H1 (cell line): ENCODE data around the gene CYB5R3. TPM values are rescaled to one million over a fixed set of nuclear protein-coding genes. Genes with fewer than 3 reads are reported as not detected.

Experiments used
- CTCF ChIA-PET: fragments of 300-600 bp; sonication (Branson Sonifier 250); formaldehyde crosslinking; loops from one replicate; lab custom pipeline; 2021; ENCODE audit not compliant: partially characterized antibody; lab: Charles Lee
- POLR2A ChIA-PET: fragments of 300-600 bp; sonication (Branson Sonifier 250); formaldehyde crosslinking; loops from one replicate; lab custom pipeline; 2021; ENCODE audit warnings: inconsistent platforms; ENCODE audit not compliant: partially characterized antibody; lab: Charles Lee
- DNase-seq, 2 experiments: peaks; one replicate each; pipeline versions ENCODE4 v3.0.0 to v3.0.0-alpha.2; 2010 to 2022; ENCODE audit warnings: low spot score in 2 of 2, low read depth in 1 of 2, mixed read lengths in 1 of 2
- FAIRE-seq: peaks from 2 replicates; lab custom pipeline; 2011; peaks lifted over from hg19 to GRCh38; lab: Jason Lieb, UNC
- H2AFZ ChIP-seq: 2 replicates; pipeline ENCODE4 v1.8.1; 2012; ENCODE audit warnings: low read length, inconsistent platforms
- H2AK5ac ChIP-seq: 2 replicates; pipeline ENCODE4 v1.6.1; 2013; ENCODE audit warnings: low read depth, low read length
- H2BK120ac ChIP-seq: replicated peaks from 2 replicates; pipeline ENCODE3; 2013; ENCODE audit warnings: low read depth, low read length, inconsistent platforms
- H2BK12ac ChIP-seq: 2 replicates; pipeline ENCODE4 v1.6.1; 2013; ENCODE audit warnings: low read depth, low read length
- H2BK15ac ChIP-seq: 2 replicates; pipeline ENCODE4 v1.6.1; 2013; ENCODE audit warnings: low read length
- H2BK20ac ChIP-seq: 2 replicates; pipeline ENCODE4 v1.6.1; 2013; ENCODE audit warnings: low read length
- H2BK5ac ChIP-seq: 2 replicates; pipeline ENCODE4 v1.6.1; 2013; ENCODE audit warnings: low read depth, low read length
- H3K14ac ChIP-seq: 2 replicates; pipeline ENCODE4 v1.6.1; 2013; ENCODE audit warnings: inconsistent platforms; ENCODE audit not compliant: insufficient read length
- H3K18ac ChIP-seq: 2 replicates; pipeline ENCODE4 v1.6.1; 2013; ENCODE audit warnings: low read length; ENCODE audit errors: extremely low read depth
- H3K23ac ChIP-seq: 2 replicates; pipeline ENCODE4 v1.6.1; 2013; ENCODE audit warnings: inconsistent platforms; ENCODE audit not compliant: insufficient read length
- H3K23me2 ChIP-seq: 2 replicates; pipeline ENCODE4 v1.6.1; 2013; ENCODE audit warnings: low read depth, low read length
- H3K27ac ChIP-seq: 2 replicates; pipeline ENCODE4 v1.6.1; 2011; ENCODE audit warnings: low read depth, low read length, inconsistent platforms
- H3K27me3 ChIP-seq, 4 experiments: replicated peaks in 1 of 4; 1 replicate in 1 of 4; 2 replicates in 3 of 4; pipeline versions ENCODE4 v1.6.1 to v1.8.1; 2011 to 2013; ENCODE audit warnings: low read length in 3 of 4, mild to moderate bottlenecking in 3 of 4, inconsistent platforms in 2 of 4, mixed read lengths in 2 of 4, moderate library complexity in 1 of 4; ENCODE audit not compliant: control insufficient read depth in 3 of 4, insufficient read depth in 3 of 4; ENCODE audit errors: extremely low read depth in 1 of 4
- H3K36me3 ChIP-seq, 4 experiments: 2 replicates each; pipeline versions ENCODE4 v1.6.1 to v1.8.1; 2011 to 2013; ENCODE audit warnings: mild to moderate bottlenecking in 4 of 4, low read length in 3 of 4, moderate library complexity in 2 of 4, control low read depth in 1 of 4, inconsistent platforms in 1 of 4; ENCODE audit not compliant: insufficient read depth in 4 of 4, control insufficient read depth in 2 of 4
- H3K4ac ChIP-seq: replicated peaks from 2 replicates; pipeline ENCODE3; 2013; ENCODE audit warnings: low read length, low read depth, mixed read lengths, inconsistent platforms; ENCODE audit not compliant: insufficient read length
- H3K4me1 ChIP-seq, 4 experiments: replicated peaks in 1 of 4; 1 replicate in 1 of 4; 2 replicates in 3 of 4; pipeline versions ENCODE4 v1.6.1 to v1.8.1; 2011 to 2013; ENCODE audit warnings: low read length in 3 of 4, inconsistent platforms in 2 of 4, mixed read lengths in 1 of 4; ENCODE audit not compliant: insufficient read depth in 4 of 4, control insufficient read depth in 3 of 4
- H3K4me2 ChIP-seq, 2 experiments: 2 replicates each; pipeline versions ENCODE4 v1.6.1 to v1.8.1; 2011 to 2013; ENCODE audit warnings: low read depth in 2 of 2, low read length in 2 of 2, control low read depth in 1 of 2, inconsistent platforms in 1 of 2, mild to moderate bottlenecking in 1 of 2; ENCODE audit not compliant: insufficient read depth in 1 of 2
- H3K4me3 ChIP-seq, 4 experiments: fragments of 200-600, 300-600 bp in 1 of 4; sonication (generic), shearing (Covaris generic), sonication (Bioruptor Twin) in 1 of 4; 2 replicates each; pipeline versions ENCODE4 v1.5.1 to v1.8.1; 2011 to 2016; ENCODE audit warnings: low read length in 4 of 4, low read depth in 3 of 4, control low read depth in 2 of 4, inconsistent platforms in 2 of 4, mild to moderate bottlenecking in 2 of 4, mixed read lengths in 1 of 4, moderate library complexity in 1 of 4; ENCODE audit not compliant: insufficient read depth in 2 of 4; ENCODE audit errors: extremely low read depth in 1 of 4
- H3K56ac ChIP-seq: replicated peaks from 2 replicates; pipeline ENCODE3; 2013; ENCODE audit warnings: low read depth, mild to moderate bottlenecking, mixed read lengths, low read length, inconsistent platforms; ENCODE audit not compliant: insufficient read length
- H3K79me1 ChIP-seq: 2 replicates; pipeline ENCODE4 v1.6.1; 2013; ENCODE audit warnings: low read depth, low read length, control low read depth
- H3K79me2 ChIP-seq, 2 experiments: 2 replicates each; pipeline versions ENCODE4 v1.6.1 to v1.8.1; 2012 to 2013; ENCODE audit warnings: low read length in 2 of 2, mild to moderate bottlenecking in 2 of 2, inconsistent platforms in 1 of 2; ENCODE audit not compliant: insufficient read depth in 2 of 2, control insufficient read depth in 1 of 2
- H3K9ac ChIP-seq, 4 experiments: replicated peaks in 1 of 4; 1 replicate in 1 of 4; 2 replicates in 3 of 4; pipeline versions ENCODE4 v1.6.1 to v1.8.1; 2011 to 2013; ENCODE audit warnings: low read depth in 3 of 4, low read length in 3 of 4, control low read depth in 2 of 4, mild to moderate bottlenecking in 2 of 4, moderate library complexity in 2 of 4, inconsistent platforms in 1 of 4; ENCODE audit errors: extremely low read depth in 1 of 4
- H3K9me3 ChIP-seq, 2 experiments: 2 replicates each; pipeline versions ENCODE4 v1.6.1 to v1.8.1; 2012 to 2013; ENCODE audit warnings: mild to moderate bottlenecking in 2 of 2, moderate library complexity in 2 of 2, control low read depth in 1 of 2, inconsistent platforms in 1 of 2, low read depth in 1 of 2, low read length in 1 of 2, mixed read lengths in 1 of 2; ENCODE audit not compliant: insufficient read depth in 2 of 2
- H4K20me1 ChIP-seq, 2 experiments: replicated peaks in 1 of 2; 2 replicates each; pipeline versions ENCODE3 to v1.8.1; 2011 to 2013; ENCODE audit warnings: inconsistent platforms in 2 of 2, low read length in 2 of 2, mild to moderate bottlenecking in 1 of 2; ENCODE audit not compliant: insufficient read depth in 2 of 2, control insufficient read depth in 1 of 2
- H4K5ac ChIP-seq: 2 replicates; pipeline ENCODE4 v1.6.1; 2013; ENCODE audit warnings: low read length, low read depth, mixed read lengths, inconsistent platforms; ENCODE audit not compliant: insufficient read length
- H4K8ac ChIP-seq: 2 replicates; pipeline ENCODE4 v1.8.0; 2013; ENCODE audit warnings: mild to moderate bottlenecking, moderate library complexity, low read length, inconsistent platforms; ENCODE audit not compliant: insufficient read depth; ENCODE audit errors: extremely low read depth
- H4K91ac ChIP-seq: replicated peaks from 2 replicates; pipeline ENCODE3; 2013; ENCODE audit warnings: low read length, mixed read lengths, inconsistent platforms; ENCODE audit not compliant: insufficient read length
- BRCA1 ChIP-seq: IDR thresholded peaks from 2 replicates; pipeline ENCODE4 v1.6.1; 2012; ENCODE audit warnings: low read depth, low read length, improper control_type of control experiment
- EP300 ChIP-seq, 2 experiments: IDR thresholded peaks; 1 replicate in 1 of 2; 2 replicates in 1 of 2; pipeline ENCODE4 v1.6.1; 2011 to 2012; ENCODE audit warnings: low read depth in 2 of 2, low read length in 2 of 2, mild to moderate bottlenecking in 2 of 2, borderline replicate concordance in 1 of 2, inconsistent platforms in 1 of 2, moderate library complexity in 1 of 2
- EZH2 ChIP-seq: fragments of 200-600 bp; sonication (generic); IDR thresholded peaks from 2 replicates; pipeline ENCODE4 v1.7.1; 2012; ENCODE audit warnings: low read depth, mild to moderate bottlenecking, moderate library complexity, low read length, inconsistent platforms; ENCODE audit not compliant: severe bottlenecking
- JUN ChIP-seq: IDR thresholded peaks from 2 replicates; pipeline ENCODE4 v1.6.1; 2011; ENCODE audit warnings: low read depth, mild to moderate bottlenecking, improper control_type of control experiment, low read length
- KDM1A ChIP-seq: fragments of 200-600, 300-600 bp; sonication (generic); IDR thresholded peaks from 2 replicates; pipeline ENCODE4 v1.7.1; 2016; ENCODE audit warnings: mild to moderate bottlenecking, low read length, borderline replicate concordance
- MAFK ChIP-seq: IDR thresholded peaks from 2 replicates; pipeline ENCODE4 v1.6.1; 2012; ENCODE audit warnings: low read depth, mild to moderate bottlenecking, improper control_type of control experiment, low read length
- POLR2AphosphoS5 ChIP-seq: IDR thresholded peaks from 2 replicates; pipeline ENCODE4 v1.6.1; 2011; ENCODE audit warnings: low read depth, low read length
- RBBP5 ChIP-seq: IDR thresholded peaks from 2 replicates; pipeline ENCODE4 v1.7.1; 2012; ENCODE audit warnings: low read depth, mild to moderate bottlenecking, inconsistent platforms, low read length, moderate library complexity, borderline replicate concordance
- SAP30 ChIP-seq: fragments of 300-600 bp; sonication (generic); IDR thresholded peaks from 2 replicates; pipeline ENCODE4 v1.7.1; 2012; ENCODE audit warnings: low read length, moderate library complexity, mild to moderate bottlenecking, inconsistent platforms; ENCODE audit not compliant: insufficient read depth, insufficient replicate concordance
- SIX5 ChIP-seq: IDR thresholded peaks from 2 replicates; pipeline ENCODE4 v1.6.1; 2011; ENCODE audit warnings: mild to moderate bottlenecking, low read depth, low read length
- TAF1 ChIP-seq: IDR thresholded peaks from 2 replicates; pipeline ENCODE4 v1.6.1; 2011; ENCODE audit warnings: mild to moderate bottlenecking, low read depth, low read length
- TBP ChIP-seq: IDR thresholded peaks from 2 replicates; pipeline ENCODE4 v1.6.1; 2011; ENCODE audit warnings: low read depth, low read length, improper control_type of control experiment
- ZNF274 ChIP-seq: IDR thresholded peaks from 2 replicates; pipeline ENCODE4 v1.7.0; 2012; ENCODE audit warnings: low read length, borderline replicate concordance; ENCODE audit errors: extremely low read depth
- WGBS, 2 experiments: shearing (Covaris generic) in 1 of 2; methylation state at CpG; one replicate each; pipeline versions ENCODE4 v1.1.6 to v1.1.7; 2013 to 2015; ENCODE audit warnings: low lambda C conversion rate in 2 of 2, mixed read lengths in 2 of 2, inconsistent platforms in 1 of 2, low coverage in 1 of 2, missing lambda C conversion rate in 1 of 2; ENCODE audit not compliant: insufficient replicate concordance in 2 of 2, insufficient coverage in 1 of 2, insufficient read length in 1 of 2; ENCODE audit errors: extremely low coverage in 1 of 2, missing lambda C conversion rate in 1 of 2; 5-methylcytosine and 5-hydroxymethylcytosine counted together
- polyA plus RNA-seq, 7 experiments: library from polyadenylated mRNA; depleted of rRNA in 3 of 7; stranded (reverse) in 5 of 7; unstranded in 2 of 7; fragments of >200 nt in 5 of 7; fragments of 200-250 nt in 2 of 7; gene quantifications; 1 replicate in 5 of 7; 2 replicates in 1 of 7; 4 replicates in 1 of 7; pipeline versions ENCODE4 v1.2.1 to v1.2.3, GENCODE V29; 2011 to 2013; ENCODE audit warnings: missing spikeins in 2 of 7, mixed read lengths in 2 of 7
- total RNA-seq: library from RNA; stranded (reverse); fragmentation: NEBNext Ultra II Directional; extraction: Animal tissue kit (Norgen Biotek cat#: 25700); gene quantifications from 2 replicates; pipeline ENCODE4 v1.2.1, GENCODE V29; 2021

Gene CYB5R3
- total and polyA plus RNA-seq, 2 of the 8 experiments (the other 6 are each of a cell fraction or from before 2014, with no cell fraction given): 75.3 to 113 TPM

DNA sequence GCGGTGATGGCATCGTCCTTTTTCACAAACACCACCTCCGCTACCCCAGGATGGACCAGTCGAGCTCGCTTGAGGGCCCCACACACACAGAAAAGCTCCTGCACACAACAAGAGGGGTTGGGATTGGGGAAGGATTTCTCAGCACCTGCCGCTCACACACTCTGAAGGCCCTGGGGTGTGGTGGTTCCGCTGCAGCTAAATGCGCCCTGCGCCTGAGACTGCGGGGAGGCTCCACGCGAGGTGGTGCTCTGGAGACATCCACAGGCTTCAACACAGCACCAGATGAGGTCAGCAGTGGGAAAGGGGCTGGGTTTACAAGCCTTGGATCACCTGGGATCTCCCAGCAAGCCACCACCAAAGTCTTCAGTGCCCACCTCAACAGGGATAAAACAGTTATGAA is 57.2 kb downstream of the CYB5R3 start:
- no peak overlapping the region for H2BK5ac ChIP-seq
- ChIA-PET CTCF (interaction anchor here (0.9 to 1.2 kb wide), 2 partner anchors 29 to 58 kb away, joined by 3 read pairs; no protein-coding TSS in a partner anchor), POLR2A (interaction anchor here (1.1 to 28.3 kb wide), 6 partner anchors 8 to 31 kb away, joined by 4 to 399 read pairs (median 8); partner anchors contain the start of gene POLDIP3)
- H3K27me3 ChIP-seq: no peaks in the 10 kb centered on the region
- no peaks in the 10 kb centered on the region for H3K9me3 ChIP-seq
- H3K23me2 ChIP-seq: no peaks in the 10 kb centered on the region
- H4K91ac ChIP-seq: no peak overlapping the region
- H3K79me2 ChIP-seq: no peaks in the 10 kb centered on the region
- no peak overlapping the region for H4K8ac ChIP-seq
- H3K23ac ChIP-seq: no peak overlapping the region
- H2AFZ ChIP-seq: no peak overlapping the region
- H2BK12ac ChIP-seq: no peak overlapping the region
- no peak for TF ChIP-seq RBBP5
- no peak for TF ChIP-seq TAF1
- no peak for TF ChIP-seq SAP30
- no peak for TF ChIP-seq ZNF274
- TF ChIP-seq POLR2AphosphoS5: no peak
- no peak for TF ChIP-seq EP300 (IDR thresholded peaks at IDR 0.05; ENCODE audit: borderline replicate concordance in 1 of 2, low read depth in 2 of 2, low read length in 2 of 2)
- TF ChIP-seq EZH2: no peak
- TF ChIP-seq KDM1A: no peak
- no peak for TF ChIP-seq BRCA1
- TF ChIP-seq JUN: no peak
- no peak for TF ChIP-seq TBP
- no peak for TF ChIP-seq SIX5
- TF ChIP-seq MAFK: no peak
- no peak overlapping the region for H2BK120ac ChIP-seq
- H4K5ac ChIP-seq: no peak overlapping the region
- no peak overlapping the region for H3K18ac ChIP-seq
- H3K14ac ChIP-seq: no peak overlapping the region
- no peak overlapping the region for H3K4me2 ChIP-seq
- H3K27ac ChIP-seq: no peak overlapping the region
- H3K4ac ChIP-seq: no peak overlapping the region
- H2BK20ac ChIP-seq: no peak overlapping the region
- no peak overlapping the region for H2AK5ac ChIP-seq
- H3K36me3 ChIP-seq: peaks cover 38 to 78% (median 55%) of the 10 kb centered on the region in 4 experiments
- no peak overlapping the region for H3K56ac ChIP-seq
- H3K4me3 ChIP-seq: no peak overlapping the region
- H3K79me1 ChIP-seq: peaks cover 5% of the 10 kb centered on the region; the same call in 1 of the 2 replicates
- H3K4me1 ChIP-seq: no peaks in the 10 kb centered on the region
- DNase-seq: no peak
- H4K20me1 ChIP-seq: peaks cover under 1 to 7% of the 10 kb centered on the region in 2 experiments
- 98% methylated on average over 12 of the region's 12 CpGs; no CpG with 5 or more reads in 1 of the 2 experiments for WGBS, 2 experiments
- FAIRE-seq: no peak
- no peak overlapping the region for H3K9ac ChIP-seq
- H2BK15ac ChIP-seq: no peak overlapping the region
